Endothelial cell of umbilical vein (primary cell): ENCODE results near the gene USP6. TPM values are rescaled to one million over a fixed set of nuclear protein-coding genes. Genes with fewer than 3 reads are reported as not detected.
"Not testable (repeated sequence)": the region's sequence is repeated elsewhere in the genome, so short reads cannot be mapped to it uniquely, and the experiment has no call there.

Experiments
- BruUV-seq: library from RNA; stranded (reverse); fragments of 400-500 nt; replicated peaks from 2 replicates; lab custom pipeline; 2021; lab: Mats Ljungman, UMichigan
- CTCF ChIA-PET: fragments of 300-600, 350-600 bp; sonication (Branson Sonifier 250); formaldehyde crosslinking; loops from one replicate; lab custom pipeline; 2021; ENCODE audit warnings: antibody characterized with exemption, inconsistent platforms; lab: Charles Lee
- POLR2A ChIA-PET: fragments of 300-600, 350-600 bp; sonication (Branson Sonifier 250); formaldehyde crosslinking; loops from one replicate; lab custom pipeline; 2021; ENCODE audit warnings: antibody characterized with exemption, inconsistent platforms; lab: Charles Lee
- DNase-seq: peaks from one replicate; pipeline ENCODE4 v3.0.0-alpha.2; 2011; ENCODE audit warnings: low read depth, low spot score
- FAIRE-seq: peaks from 2 replicates; lab custom pipeline; 2011; peaks lifted over from hg19 to GRCh38; lab: Jason Lieb, UNC
- H2AFZ ChIP-seq: 2 replicates; pipeline ENCODE4 v1.6.0; 2012; ENCODE audit warnings: low read depth, low read length, control low read depth, inconsistent platforms
- H3K27ac ChIP-seq: 2 replicates; pipeline ENCODE4 v1.5.1; 2011; ENCODE audit warnings: low read depth, mild to moderate bottlenecking, control low read depth, low read length, moderate library complexity; ENCODE audit not compliant: insufficient read depth
- H3K27me3 ChIP-seq, 2 experiments: 2 replicates each; pipeline versions ENCODE4 v1.6.0 to v1.6.1; 2011; ENCODE audit warnings: low read length in 2 of 2, mixed read lengths in 1 of 2; ENCODE audit not compliant: control insufficient read depth in 2 of 2, insufficient read depth in 2 of 2
- H3K36me3 ChIP-seq, 2 experiments: 2 replicates in 1 of 2; 3 replicates in 1 of 2; pipeline ENCODE4 v1.5.1; 2011; ENCODE audit warnings: low read length in 2 of 2, mild to moderate bottlenecking in 1 of 2, moderate library complexity in 1 of 2; ENCODE audit not compliant: control insufficient read depth in 2 of 2, insufficient read depth in 2 of 2; ENCODE audit errors: extremely low read depth in 1 of 2
- H3K4me1 ChIP-seq: 3 replicates; pipeline ENCODE4 v1.5.1; 2011; ENCODE audit warnings: mild to moderate bottlenecking, low read length; ENCODE audit not compliant: control insufficient read depth, insufficient read depth; ENCODE audit errors: extremely low read depth
- H3K4me2 ChIP-seq: 2 replicates; pipeline ENCODE4 v1.6.1; 2011; ENCODE audit warnings: low read length, control low read depth, mixed read lengths; ENCODE audit not compliant: insufficient read depth
- H3K4me3 ChIP-seq, 3 experiments: fragments of 200-600 bp in 1 of 3; sonication (generic), shearing (Covaris generic) in 1 of 3; replicated peaks in 1 of 3; 2 replicates each; pipeline ENCODE4 v1.5.1; 2011 to 2016; ENCODE audit warnings: control low read depth in 3 of 3, low read length in 3 of 3, mild to moderate bottlenecking in 2 of 3, inconsistent platforms in 1 of 3, low read depth in 1 of 3, moderate library complexity in 1 of 3; ENCODE audit not compliant: insufficient read depth in 1 of 3
- H3K79me2 ChIP-seq: 2 replicates; pipeline ENCODE4 v1.6.0; 2012; ENCODE audit warnings: low read length, inconsistent platforms; ENCODE audit not compliant: control insufficient read depth, insufficient read depth
- H3K9ac ChIP-seq: replicated peaks from 2 replicates; pipeline ENCODE3; 2011; ENCODE audit warnings: low read length, control low read depth; ENCODE audit not compliant: insufficient read depth; ENCODE audit errors: extremely low read depth
- H3K9me1 ChIP-seq: replicated peaks from 3 replicates; pipeline ENCODE4 v1.6.0; 2011; ENCODE audit warnings: mild to moderate bottlenecking, low read length; ENCODE audit not compliant: control insufficient read depth, insufficient read depth; ENCODE audit errors: extremely low read depth
- H3K9me3 ChIP-seq: replicated peaks from 2 replicates; pipeline ENCODE4 v1.5.1; 2012; ENCODE audit warnings: low read length, inconsistent platforms; ENCODE audit not compliant: control insufficient read depth, insufficient read depth
- H4K20me1 ChIP-seq: replicated peaks from 2 replicates; pipeline ENCODE3; 2011; ENCODE audit warnings: mild to moderate bottlenecking, low read length; ENCODE audit not compliant: control insufficient read depth, insufficient read depth; ENCODE audit errors: extremely low read depth
- CTCF ChIP-seq, 2 donors: IDR thresholded peaks; 1 replicate in 1 of 2; 2 replicates in 1 of 2; pipeline ENCODE4 v1.5.1; 2011; ENCODE audit warnings: low read length in 2 of 2, mild to moderate bottlenecking in 2 of 2, moderate library complexity in 2 of 2, control low read depth in 1 of 2, inconsistent platforms in 1 of 2, low read depth in 1 of 2; ENCODE audit not compliant: insufficient read depth in 1 of 2; ENCODE audit errors: extremely low read depth in 1 of 2
- EZH2 ChIP-seq: IDR thresholded peaks from 2 replicates; pipeline ENCODE4 v1.6.1; 2012; ENCODE audit warnings: borderline replicate concordance, low read depth, mild to moderate bottlenecking, moderate library complexity, low read length, inconsistent platforms; ENCODE audit not compliant: severe bottlenecking
- FOS ChIP-seq: IDR thresholded peaks from 2 replicates; pipeline ENCODE4 v1.6.1; 2011; ENCODE audit warnings: mild to moderate bottlenecking, low read length, moderate library complexity, borderline replicate concordance; ENCODE audit not compliant: insufficient read depth
- GATA2 ChIP-seq: IDR thresholded peaks from 2 replicates; pipeline ENCODE4 v1.7.0; 2011; ENCODE audit warnings: low read depth, mild to moderate bottlenecking, moderate library complexity, mixed read lengths, low read length; ENCODE audit not compliant: insufficient read length, insufficient read depth
- POLR2A ChIP-seq: IDR thresholded peaks from 2 replicates; pipeline ENCODE4 v1.6.1; 2012; ENCODE audit warnings: low read depth, mild to moderate bottlenecking, control low read depth, low read length
- dilution Hi-C: fragments of 300-500 bp; cut with MboI; formaldehyde crosslinking; loops from one replicate; pipeline ENCODE4 v1.15.0; 2019; ENCODE audit warnings: low sequenced_read_pairs; ENCODE audit not compliant: extremely low pct_ligation_motif_present
- intact Hi-C: fragments of 100-400 bp; cut with micrococcal nuclease; formaldehyde crosslinking; loops from one replicate; pipeline ENCODE4 v1.10.0; 2022
- polyA plus RNA-seq, 4 experiments: library from polyadenylated mRNA; depleted of rRNA in 3 of 4; stranded (reverse) in 3 of 4; unstranded in 1 of 4; fragments of >200 nt; gene quantifications; 2 replicates each; pipeline versions ENCODE4 v1.2.1 to v1.2.3, GENCODE V29; 2011 to 2012; ENCODE audit warnings: missing spikeins in 1 of 4
- total RNA-seq: library from RNA; stranded (reverse); gene quantifications from 2 replicates; pipeline ENCODE4 v1.2.3, GENCODE V29; 2021

USP6 gene
- total and polyA plus RNA-seq, 2 donors (not counting 3 experiments of a cell fraction or from before 2014, with no cell fraction given): under 0.01 to 0.15 TPM

GRCh38 chr17:5160702-5161101 lies 44.9 kb downstream of the USP6 start:
- H3K36me3 ChIP-seq, POLR2A ChIA-PET, H3K9me1 ChIP-seq, H2AFZ ChIP-seq, FAIRE-seq, H3K4me2 ChIP-seq, DNase-seq, H3K27me3 ChIP-seq, H4K20me1 ChIP-seq, BruUV-seq, dilution Hi-C loops, intact Hi-C loops, H3K27ac ChIP-seq, CTCF ChIA-PET, H3K9me3 ChIP-seq, H3K4me1 ChIP-seq, H3K4me3 ChIP-seq, H3K9ac ChIP-seq, H3K79me2 ChIP-seq: not testable (repeated sequence)

- BruUV-seq, H3K27me3 ChIP-seq, H3K9me1 ChIP-seq, POLR2A ChIA-PET, H3K4me3 ChIP-seq, DNase-seq, H3K4me1 ChIP-seq, H3K9ac ChIP-seq, intact Hi-C loops, H3K27ac ChIP-seq, H4K20me1 ChIP-seq, H3K79me2 ChIP-seq, H3K4me2 ChIP-seq, dilution Hi-C loops, FAIRE-seq, H3K9me3 ChIP-seq, H2AFZ ChIP-seq, H3K36me3 ChIP-seq: not testable (repeated sequence)
- CTCF ChIA-PET: interaction anchor here (0.6 kb wide), 1 partner anchor 100 kb away, joined by 3 read pairs; no protein-coding TSS in a partner anchor
These were observed 46.0 kb downstream of the USP6 start for GRCh38 chr17:5161793-5162192.

- H4K20me1 ChIP-seq: no peaks in the 10 kb centered on the region
- intact Hi-C loops (no loop called here), dilution Hi-C loops (no loop called here)
- no peak overlapping the region for H2AFZ ChIP-seq
- H3K36me3 ChIP-seq: no peaks in the 10 kb centered on the region
- POLR2A ChIA-PET: no interaction called here
- no peaks in the 10 kb centered on the region for H3K27me3 ChIP-seq
- no peaks in the 10 kb centered on the region for H3K9me1 ChIP-seq
- no peak overlapping the region for H3K27ac ChIP-seq
- H3K79me2 ChIP-seq: no peaks in the 10 kb centered on the region
- no peaks in the 10 kb centered on the region for H3K4me1 ChIP-seq
- no peak overlapping the region for H3K9ac ChIP-seq
- no TSS peak for BruUV-seq
- CTCF ChIA-PET: no interaction called here
- H3K4me2 ChIP-seq: no peak overlapping the region
- H3K4me3 ChIP-seq: no peak overlapping the region
- DNase-seq: no peak
- no peaks in the 10 kb centered on the region for H3K9me3 ChIP-seq
- TF ChIP-seq GATA2 (no peak), CTCF (IDR thresholded peaks at IDR 0.05; ENCODE audit: extremely low read depth in 1 of 2, insufficient read depth in 1 of 2, low read depth in 1 of 2, low read length in 2 of 2) (no peak), POLR2A (no peak), FOS (no peak), EZH2 (no peak)
- no peak for FAIRE-seq
These were observed 48.6 kb downstream of the USP6 start for GRCh38 chr17:5164436-5164835.
